ENCODE results near the gene NDC1. TPM values are rescaled to one million over a fixed set of nuclear protein-coding genes. Genes with fewer than 3 reads are reported as not detected.
"Not testable (repeated sequence)": the region's sequence is repeated elsewhere in the genome, so short reads cannot be mapped to it uniquely, and the experiment has no call there.

NDC1 gene, protein sequence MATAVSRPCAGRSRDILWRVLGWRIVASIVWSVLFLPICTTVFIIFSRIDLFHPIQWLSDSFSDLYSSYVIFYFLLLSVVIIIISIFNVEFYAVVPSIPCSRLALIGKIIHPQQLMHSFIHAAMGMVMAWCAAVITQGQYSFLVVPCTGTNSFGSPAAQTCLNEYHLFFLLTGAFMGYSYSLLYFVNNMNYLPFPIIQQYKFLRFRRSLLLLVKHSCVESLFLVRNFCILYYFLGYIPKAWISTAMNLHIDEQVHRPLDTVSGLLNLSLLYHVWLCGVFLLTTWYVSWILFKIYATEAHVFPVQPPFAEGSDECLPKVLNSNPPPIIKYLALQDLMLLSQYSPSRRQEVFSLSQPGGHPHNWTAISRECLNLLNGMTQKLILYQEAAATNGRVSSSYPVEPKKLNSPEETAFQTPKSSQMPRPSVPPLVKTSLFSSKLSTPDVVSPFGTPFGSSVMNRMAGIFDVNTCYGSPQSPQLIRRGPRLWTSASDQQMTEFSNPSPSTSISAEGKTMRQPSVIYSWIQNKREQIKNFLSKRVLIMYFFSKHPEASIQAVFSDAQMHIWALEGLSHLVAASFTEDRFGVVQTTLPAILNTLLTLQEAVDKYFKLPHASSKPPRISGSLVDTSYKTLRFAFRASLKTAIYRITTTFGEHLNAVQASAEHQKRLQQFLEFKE
- 38.9 TPM for polyA plus RNA-seq (ENCODE audit: insufficient read length)
- long read RNA-seq, donor 1, full-length matches to known transcripts, result 2 of 2 reads
- long read RNA-seq, donor 1, partial matches to known transcripts, result 0 of 2 reads
- long read RNA-seq, donor 1, other reads (novel, unspliced or antisense), result 0 of 2 reads
- long read RNA-seq, donor 2, full-length matches to known transcripts, result 1 of 1 reads
- long read RNA-seq, donor 2, partial matches to known transcripts, result 0 of 1 reads
- long read RNA-seq, donor 2, other reads (novel, unspliced or antisense), result 0 of 1 reads
- long read RNA-seq, donor 3, full-length matches to known transcripts, result 1 of 1 reads
- long read RNA-seq, donor 3, partial matches to known transcripts, result 0 of 1 reads
- long read RNA-seq, donor 3, other reads (novel, unspliced or antisense), result 0 of 1 reads
- long read RNA-seq, donor 4, result 0 reads
- long read RNA-seq, donor 5, full-length matches to known transcripts, result 5 of 5 reads
- long read RNA-seq, donor 5, partial matches to known transcripts, result 0 of 5 reads
- long read RNA-seq, donor 5, other reads (novel, unspliced or antisense), result 0 of 5 reads
- long read RNA-seq, donor 6, full-length matches to known transcripts, result 4 of 4 reads
- long read RNA-seq, donor 6, partial matches to known transcripts, result 0 of 4 reads
- long read RNA-seq, donor 6, other reads (novel, unspliced or antisense), result 0 of 4 reads
- long read RNA-seq, donor 7, full-length matches to known transcripts, result 5 of 44 reads
- long read RNA-seq, donor 7, partial matches to known transcripts, result 39 of 44 reads
- long read RNA-seq, donor 7, other reads (novel, unspliced or antisense), result 0 of 44 reads
- long read RNA-seq, donor 8, full-length matches to known transcripts, result 3 of 3 reads
- long read RNA-seq, donor 8, partial matches to known transcripts, result 0 of 3 reads
- long read RNA-seq, donor 8, other reads (novel, unspliced or antisense), result 0 of 3 reads

DNA sequence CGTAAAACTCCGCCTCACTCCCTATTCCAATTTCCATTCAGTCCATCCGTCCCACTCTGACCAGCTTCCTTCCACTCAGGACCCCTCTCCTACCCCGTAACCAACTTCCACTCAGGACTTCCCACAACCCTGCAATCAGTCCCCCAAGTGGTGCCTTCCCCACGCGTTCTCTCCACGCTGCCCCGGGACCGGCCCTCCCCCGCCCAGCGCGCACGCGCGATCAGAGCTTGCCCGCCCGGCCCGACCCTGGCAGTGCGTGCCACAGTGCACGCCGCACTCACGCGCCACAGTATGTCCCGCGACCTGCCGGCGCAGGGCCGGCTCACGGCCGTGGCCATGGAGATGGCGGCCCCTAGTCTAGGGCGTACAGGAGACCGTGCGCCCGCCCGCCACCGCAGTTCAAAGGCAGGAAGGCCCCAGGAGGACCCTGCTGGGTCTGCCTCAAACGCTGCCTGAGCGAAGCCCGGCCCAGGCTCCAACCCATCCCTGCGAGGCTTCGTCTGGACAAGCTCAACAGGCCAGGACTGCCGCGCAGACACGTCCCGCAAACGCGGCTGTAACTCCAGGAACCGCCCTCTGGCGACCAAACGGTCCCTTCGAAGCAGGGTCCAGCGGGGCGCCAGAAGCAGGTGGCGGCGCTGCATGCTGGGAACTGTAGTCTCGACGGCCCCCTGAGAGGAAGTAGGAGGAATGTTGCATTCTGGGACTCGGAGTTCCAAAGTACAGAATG, at the start of gene NDC1:
Gene NDC1, minus strand, starts transcription at position 373 of the 730 bp plus-strand sequence. Its CDS starts 35 bp downstream, at position 338.
- peak; percentile 95 for DNase-seq

DNA sequence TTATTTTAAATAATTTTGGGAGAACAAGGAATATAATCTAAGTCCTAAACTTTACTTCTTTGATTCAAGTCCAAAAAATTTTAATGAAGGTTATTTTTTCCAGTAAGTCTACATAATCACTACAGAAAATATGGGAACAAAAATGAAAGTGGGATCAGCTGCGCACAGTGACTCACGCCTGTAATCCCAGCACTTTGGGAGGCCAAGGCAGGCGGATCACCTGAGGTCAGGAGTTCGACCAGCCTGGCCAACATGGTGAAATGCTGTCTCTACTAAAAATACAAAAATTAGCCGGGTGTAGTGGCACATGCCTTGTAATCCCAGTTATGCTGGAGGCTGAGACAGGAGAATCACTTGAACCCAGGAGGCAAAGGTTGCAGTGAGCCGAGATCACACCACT, 45.5 kb upstream of the NDC1 start:
- not testable (repeated sequence) for DNase-seq

DNA sequence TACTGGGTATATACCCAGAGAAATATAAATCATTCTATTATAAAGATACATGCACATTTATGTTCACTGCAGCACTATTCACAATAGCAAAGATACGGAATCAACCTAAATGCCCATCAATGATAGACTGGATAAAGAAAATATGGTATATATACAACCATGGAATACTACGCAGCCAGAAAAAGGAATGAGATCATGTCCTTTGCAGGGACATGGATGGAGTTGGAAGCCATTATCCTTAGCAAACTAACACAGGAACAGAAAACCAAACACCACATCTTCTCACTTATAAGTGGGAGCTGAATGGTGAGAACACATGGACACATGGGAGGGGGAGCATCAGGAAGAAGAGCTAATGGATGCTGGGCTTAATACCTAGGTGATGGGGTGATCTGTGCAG, 43.8 kb upstream of the NDC1 start:
- DNase-seq, result not testable (repeated sequence)

DNA sequence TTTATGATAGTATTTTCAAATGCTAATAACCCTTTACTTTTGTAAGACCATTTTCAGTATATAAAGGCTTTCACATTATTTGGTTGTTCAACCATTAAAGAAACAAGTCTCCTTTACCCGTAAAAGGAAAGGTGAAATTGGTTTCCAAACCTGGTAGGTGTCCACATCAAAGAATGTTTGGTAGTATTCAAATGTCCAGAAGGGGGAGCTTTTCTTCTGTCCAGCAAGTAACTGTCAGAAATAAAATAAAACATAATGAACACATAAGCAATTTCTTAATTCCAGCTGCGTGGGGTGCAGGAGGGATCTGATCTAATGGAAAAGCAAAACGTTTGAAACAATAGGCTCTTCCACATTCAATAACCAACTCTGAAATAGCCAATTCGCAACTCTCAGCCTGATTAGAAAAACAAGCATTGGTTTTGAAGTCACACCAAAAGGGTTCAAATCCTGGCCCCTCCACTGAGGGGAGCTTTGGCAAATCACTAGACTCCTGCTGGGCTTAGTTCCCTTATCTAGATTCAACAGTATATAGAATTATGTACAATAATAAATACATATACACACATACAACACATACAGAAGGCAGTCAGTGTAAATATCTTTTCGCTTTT, 40.5 kb upstream of the NDC1 start:
- DNase-seq, result peak; percentile 45

DNA sequence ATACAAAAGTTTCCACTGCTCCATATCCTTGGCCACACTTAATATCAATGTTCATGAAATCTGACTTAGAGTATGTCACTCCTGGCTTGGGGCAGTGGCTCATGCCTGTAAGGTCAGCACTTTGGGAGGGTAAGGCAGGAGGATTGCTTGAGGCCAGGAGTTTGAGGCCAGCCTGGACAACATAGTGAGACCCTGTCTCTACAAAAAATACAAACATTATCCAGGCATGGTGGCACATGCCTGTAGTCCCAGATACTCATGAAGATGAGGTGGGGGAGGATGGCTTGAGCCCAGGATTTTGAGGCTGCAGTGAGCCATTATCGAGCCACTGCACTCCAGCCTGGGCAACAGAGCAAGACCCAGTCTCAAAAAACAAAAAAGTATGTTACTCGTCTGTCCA, 37.1 kb upstream of the NDC1 start:
- not testable (repeated sequence) for DNase-seq

DNA sequence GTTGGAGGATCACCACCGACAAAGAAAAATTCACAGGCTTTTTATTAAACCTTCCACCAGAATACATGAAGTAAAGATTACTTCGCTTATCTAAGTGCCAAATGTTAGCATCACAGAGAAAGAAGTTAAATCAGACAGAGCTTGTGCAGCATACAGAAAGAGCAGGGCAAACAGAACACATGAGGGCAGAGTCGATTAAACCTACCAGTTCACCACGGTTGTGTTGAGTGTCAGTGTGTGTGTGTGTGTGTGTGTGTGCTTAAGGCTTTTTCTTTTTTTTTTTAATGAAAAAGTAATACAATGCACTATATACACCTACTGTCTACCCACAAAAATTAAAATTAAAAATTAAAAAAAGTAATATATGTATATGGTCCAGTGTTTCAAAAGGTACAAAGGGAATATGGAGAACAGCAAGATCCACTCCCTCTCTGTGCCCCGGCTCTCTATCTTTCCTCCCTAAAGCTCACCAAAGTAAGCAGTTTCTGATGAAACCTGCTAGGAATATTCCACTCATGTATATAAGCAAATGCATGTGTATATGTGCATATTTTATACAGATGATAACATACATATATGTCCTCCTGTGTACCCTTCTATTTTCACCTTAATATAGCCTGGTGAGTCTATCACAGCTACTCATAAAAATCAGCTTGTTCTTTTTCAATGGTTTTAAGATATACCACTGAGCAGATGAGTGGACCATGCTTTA, 33.8 kb upstream of the NDC1 start:
- DNase-seq, result no peak

DNA sequence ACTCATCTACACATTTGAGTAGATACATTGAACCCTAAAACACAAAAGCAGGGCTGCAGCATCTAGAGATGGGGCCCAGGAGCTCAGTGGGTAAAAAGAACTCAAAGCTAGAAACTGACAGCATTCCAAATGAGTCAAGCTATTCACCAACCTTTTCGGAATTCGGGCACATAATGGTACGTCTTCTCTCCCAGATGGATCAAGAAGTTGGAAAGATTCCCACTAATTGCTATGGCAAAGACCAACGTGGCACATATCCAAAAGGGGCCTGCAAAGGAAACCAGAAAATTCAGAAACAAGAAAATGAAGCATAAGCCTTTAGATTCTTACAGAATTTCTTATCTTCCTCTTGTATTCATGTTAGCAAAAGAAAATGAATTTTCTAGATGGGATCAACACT, 33.1 kb upstream of the NDC1 start:
- DNase-seq, result no peak

DNA sequence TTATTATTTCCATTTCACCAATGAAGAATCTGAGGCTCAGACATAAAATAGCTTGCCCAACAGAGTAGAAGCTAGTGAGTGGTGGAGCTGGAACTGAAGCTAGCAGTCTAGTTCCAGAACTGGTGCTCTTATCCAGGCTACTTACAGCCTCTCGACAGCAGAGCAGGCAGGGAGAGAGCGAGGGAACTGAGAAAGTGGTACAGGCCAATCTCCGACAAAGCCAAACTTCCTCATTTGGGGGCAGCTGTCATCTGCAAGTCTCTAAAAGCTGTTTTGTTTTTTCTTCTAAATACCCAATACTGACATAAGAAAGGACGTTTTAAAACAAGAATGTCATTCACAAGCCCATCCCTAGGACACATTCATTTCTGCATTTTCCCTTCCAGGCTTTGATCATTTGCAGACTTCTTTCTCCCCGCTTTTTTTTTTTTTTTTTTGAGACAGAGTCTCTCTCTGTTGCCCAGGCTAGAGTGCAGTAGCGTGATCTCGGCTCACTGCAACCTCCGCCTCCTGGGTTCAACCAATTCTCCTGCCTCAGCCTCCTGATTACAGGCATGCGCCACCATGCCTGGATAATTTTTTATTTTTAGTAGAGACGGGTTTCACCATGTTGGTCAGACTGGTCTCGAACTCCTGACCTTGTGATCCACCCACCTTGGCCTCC, 31.5 kb upstream of the NDC1 start:
- no peak for DNase-seq

DNA sequence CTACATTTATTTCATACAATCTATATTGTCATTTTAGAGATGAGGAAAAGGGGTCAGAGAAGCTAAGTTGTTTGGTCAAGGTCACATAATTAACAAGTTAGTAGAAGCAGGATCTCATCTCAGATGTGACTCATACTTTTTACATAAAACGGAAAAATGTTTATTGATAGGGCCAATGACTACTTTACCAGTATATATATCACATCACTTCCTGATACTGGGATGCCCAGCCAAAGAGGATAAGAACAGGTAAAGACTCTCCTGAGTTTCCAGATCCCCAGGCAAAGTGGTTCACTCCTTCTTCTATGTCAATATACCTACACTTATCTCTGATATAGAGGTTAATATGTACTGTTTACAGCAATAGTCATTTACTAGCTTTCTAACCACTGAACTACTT, 30.5 kb upstream of the NDC1 start:
- DNase-seq, result no peak

DNA sequence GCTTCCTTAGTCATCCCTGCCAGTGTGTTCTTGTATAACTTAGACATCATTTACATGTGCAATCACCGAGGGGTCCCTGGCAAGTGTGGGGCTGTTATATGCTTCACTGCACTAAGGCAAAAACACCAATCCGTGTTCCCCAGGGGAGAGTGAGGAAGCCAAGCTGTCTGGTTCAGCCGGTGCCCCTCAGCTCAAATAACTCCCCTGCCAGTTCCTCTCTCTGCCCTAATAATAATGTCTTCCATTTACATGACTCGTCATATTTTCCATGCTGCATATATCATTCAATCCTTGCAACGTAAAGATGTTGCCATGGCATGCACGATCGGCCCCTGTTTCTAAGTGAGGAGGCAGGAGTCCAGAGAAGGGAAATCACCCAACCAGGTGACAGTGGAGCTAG, 24.4 kb upstream of the NDC1 start:
- DNase-seq, result no peak

DNA sequence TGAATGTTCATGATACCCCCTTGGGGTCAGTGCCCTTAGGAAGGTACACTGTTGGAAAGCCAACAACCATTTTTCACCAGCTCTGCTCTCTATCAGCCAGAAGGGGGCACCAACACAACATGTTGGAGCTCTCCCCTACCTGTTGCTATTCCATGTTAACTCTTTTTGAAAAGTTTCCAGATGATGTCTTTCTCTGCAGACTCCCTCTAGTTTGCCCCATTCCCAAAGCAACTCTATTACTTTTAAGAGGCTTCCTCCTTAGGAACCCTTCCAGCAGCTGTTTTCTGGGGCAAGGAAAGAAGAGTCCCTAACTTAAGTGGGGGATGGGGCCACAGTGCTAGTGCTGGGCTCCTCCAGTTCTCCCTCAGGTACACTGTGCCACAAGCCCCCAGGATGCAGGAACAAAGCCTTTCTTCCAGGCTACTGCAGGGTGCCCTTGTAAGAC, 22.9 kb upstream of the NDC1 start:
- DNase-seq, result peak; percentile 59

DNA sequence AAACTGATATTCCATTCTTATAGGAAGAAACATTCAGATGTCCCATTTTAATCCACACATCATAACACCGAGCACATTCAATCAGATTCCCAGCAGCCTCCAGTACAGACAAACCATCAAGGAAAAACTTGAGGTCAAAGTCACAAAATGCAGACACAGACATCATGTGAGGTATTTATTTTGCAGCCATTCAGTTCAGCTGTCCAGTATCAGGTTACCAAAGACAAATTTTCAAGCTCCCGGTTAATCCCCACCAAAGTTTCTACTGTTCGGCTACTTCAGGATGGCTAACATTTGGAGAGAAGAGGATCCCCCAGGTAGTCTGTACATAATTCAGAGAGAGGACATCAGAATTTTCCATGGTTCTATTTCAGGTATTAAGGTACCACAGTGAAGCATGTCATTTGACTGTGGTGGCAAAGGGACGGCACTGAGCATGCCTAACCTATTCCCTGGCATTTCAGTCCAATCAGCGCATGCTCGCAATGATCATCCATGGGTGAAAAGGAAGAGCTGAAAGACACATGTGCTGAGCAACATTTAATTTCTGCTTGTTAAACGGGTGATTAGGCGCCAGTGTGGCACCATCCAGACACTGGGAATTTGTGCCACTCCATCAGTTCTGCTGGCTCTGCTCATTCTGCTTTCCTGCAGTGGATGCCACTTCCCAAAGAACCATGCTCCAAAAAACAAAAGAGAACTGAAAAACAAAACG, 13.6 kb upstream of the NDC1 start:
- no peak for DNase-seq

DNA sequence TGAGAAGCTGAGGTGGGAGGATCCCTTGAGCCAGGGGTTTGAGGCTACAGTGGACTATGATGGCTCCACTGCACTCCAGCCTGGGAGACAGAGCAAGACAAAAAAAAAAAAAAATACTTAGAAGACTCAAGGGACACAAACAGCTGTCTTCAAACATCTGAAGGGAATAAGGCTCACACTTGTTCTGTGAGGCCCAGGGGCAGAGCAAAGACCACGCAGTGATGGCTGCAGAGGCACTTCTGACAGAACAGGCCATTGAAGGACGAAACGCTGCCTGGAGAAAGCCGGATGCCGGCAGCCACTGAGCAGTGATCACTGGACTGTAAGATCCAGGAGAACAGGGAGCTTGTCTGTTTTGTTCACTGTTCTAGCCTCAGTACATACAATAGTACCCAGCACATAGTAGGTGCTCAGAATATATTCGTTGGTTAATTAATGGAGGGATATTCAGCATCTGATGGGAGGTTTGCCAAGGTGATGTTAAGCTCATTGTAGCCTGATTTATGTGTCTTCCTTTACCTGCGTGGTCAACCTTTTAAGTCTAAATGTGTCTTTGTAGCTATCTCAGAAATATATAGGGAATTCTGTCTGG, 12.1 kb upstream of the NDC1 start:
- no peak for DNase-seq

DNA sequence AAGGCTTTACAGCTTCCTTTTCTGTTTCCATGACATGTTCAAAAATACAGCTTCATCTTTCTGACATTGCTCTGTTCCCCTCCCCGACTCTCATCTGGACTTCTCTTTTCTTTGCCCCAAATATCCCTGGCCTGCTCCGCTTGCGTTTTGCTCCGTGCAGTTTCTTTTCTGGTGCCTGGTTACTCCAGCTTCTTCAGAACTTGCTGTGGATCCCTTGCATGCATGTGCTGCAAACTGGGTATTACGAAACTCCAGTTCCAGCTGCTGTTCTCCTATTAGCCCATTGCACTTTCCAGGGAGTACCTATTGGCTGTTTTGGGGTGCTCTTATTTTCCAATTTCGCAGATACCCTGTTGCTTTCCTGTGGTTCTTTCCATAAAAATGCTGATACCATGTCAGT, 9.9 kb upstream of the NDC1 start:
- DNase-seq, result no peak

DNA sequence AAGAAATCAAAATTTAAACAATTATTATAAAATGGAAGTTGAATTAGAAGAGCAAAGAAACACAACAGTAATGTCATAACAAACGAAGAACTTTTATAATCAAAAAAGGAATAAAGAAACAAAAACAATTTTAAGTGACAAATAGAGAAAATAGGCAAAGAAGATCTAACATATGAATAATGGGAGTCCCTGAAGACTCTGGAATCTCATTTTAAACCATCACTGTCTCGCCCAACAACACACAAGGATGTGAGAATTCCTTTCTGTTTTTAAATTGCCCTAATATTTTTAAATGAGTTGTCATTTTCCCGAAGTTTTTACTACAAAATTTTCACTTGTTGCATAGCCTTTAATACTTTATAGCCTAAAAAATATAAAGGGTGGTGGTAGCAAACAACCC, 4.3 kb upstream of the NDC1 start:
- no peak for DNase-seq

DNA sequence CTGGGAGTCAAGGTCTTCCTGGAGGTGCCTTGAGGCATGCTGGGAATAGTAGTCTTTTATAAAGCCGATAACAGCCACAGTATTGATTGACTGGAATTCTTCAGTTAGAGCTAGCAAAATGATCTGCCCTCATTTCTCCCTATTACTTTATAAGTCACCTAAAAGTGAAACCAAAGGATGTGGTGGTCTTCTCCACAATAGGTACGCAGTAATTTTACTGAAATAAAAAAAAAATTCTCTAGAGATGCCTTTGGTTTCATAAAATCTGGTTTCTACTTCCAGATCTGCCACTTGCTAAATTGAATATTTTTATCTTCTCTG, 518 bp upstream of the NDC1 start:
- DNase-seq, result no peak

DNA sequence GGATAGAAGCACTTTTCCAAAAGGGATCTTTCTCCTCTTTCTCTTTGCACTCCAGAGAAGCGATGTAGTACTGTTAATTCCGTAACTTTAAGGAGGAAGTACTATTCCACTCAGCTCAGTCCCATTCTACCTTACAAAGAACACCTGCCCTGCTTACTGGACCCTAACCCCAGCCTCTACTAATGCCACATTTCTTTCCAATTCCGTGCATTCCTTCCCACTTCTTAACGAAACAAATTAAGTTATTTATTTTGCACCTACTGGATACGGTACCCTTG, 511 bp downstream of the NDC1 start:
- no peak for DNase-seq

DNA sequence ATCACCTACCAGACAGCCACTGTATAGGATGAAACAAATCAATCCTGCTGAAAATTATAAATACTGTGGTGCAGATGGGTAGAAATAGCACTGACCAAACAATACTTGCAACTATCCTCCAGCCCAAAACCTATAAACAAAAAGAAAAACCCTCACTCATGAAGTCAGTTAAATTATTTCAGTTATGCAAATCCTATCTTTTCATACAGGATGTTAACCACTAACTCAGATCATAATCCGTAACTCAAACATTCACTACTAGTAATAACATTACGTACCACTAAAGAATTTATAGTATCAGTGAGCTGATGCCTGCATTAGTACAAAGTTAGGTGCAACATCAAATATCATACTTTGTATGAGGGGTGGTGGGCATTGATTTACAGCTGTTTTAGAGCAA, 2.6 kb downstream of the NDC1 start:
- no peak for DNase-seq

DNA sequence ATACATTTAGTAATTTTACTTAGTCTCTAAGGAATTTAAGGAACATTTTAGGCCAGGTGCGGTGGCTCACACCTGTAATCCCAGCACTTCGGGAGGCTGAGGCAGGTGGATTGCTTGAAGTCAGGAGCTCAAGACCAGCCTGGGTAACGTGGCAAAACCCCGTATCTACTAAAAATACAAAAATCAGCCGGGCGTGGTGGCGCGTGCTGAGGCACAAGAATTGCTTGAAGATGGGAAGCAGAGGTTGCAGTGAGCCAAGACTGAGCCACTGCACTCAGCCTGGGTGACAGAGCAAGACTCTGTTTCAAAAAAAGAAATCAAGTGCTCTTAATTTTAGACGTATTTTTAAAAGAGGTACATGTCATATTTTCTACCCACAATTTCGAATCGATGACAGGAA, 3.3 kb downstream of the NDC1 start:
- DNase-seq, result no peak

Measured in left kidney (tissue), 8 donors.